CD4-positive, alpha-beta T cell treated with Interleukin-15 for 1 hour (primary cell): ENCODE data around the gene INTS3.
A peak's percentile ranks its signal among the peaks of the same experiment; 100 is the strongest.
"Not testable (repeated sequence)": the region's sequence is repeated elsewhere in the genome, so short reads cannot be mapped to it uniquely, and the experiment has no call there.

ENCODE experiments used
- DNase-seq: peaks from one replicate; pipeline ENCODE4 v3.0.0-alpha.2; 2020

The INTS3 gene

GRCh38 chr1:153779781-153780541, 52.1 kb downstream of the INTS3 start:
- no peak for DNase-seq

- DNase-seq, result no peak
These were observed 52.7 kb downstream of the INTS3 start for GRCh38 chr1:153780551-153780950.

- DNase-seq, result not testable (repeated sequence)
These were observed 54.8 kb downstream of the INTS3 start for GRCh38 chr1:153782648-153783047.

- DNase-seq, result peak; percentile 92
These were observed 55.7 kb downstream of the INTS3 start for GRCh38 chr1:153783233-153784190.

GRCh38 chr1:153786038-153786790, 58.4 kb downstream of the INTS3 start:
- DNase-seq, result no peak

- DNase-seq, result no peak
These were observed 61.7 kb downstream of the INTS3 start for GRCh38 chr1:153789478-153790034.

GRCh38 chr1:153790313-153790965, 62.6 kb downstream of the INTS3 start:
- peak; percentile 55 for DNase-seq

GRCh38 chr1:153790966-153791647, 63.3 kb downstream of the INTS3 start:
- peak; percentile 73 for DNase-seq

- peak; percentile 56 for DNase-seq
These were observed 63.9 kb downstream of the INTS3 start for GRCh38 chr1:153791648-153792253.

GRCh38 chr1:153792631-153793041, 64.8 kb downstream of the INTS3 start:
- peak; percentile 13 for DNase-seq

- DNase-seq, result no peak
These were observed 65.6 kb downstream of the INTS3 start for GRCh38 chr1:153793261-153793972.

- DNase-seq, result no peak
These were observed 66.2 kb downstream of the INTS3 start for GRCh38 chr1:153793973-153794615.

- DNase-seq, result no peak
These were observed 66.9 kb downstream of the INTS3 start for GRCh38 chr1:153794624-153795329.

GRCh38 chr1:153795330-153795837, 67.5 kb downstream of the INTS3 start:
- DNase-seq, result no peak

GRCh38 chr1:153795934-153796785, 68.3 kb downstream of the INTS3 start:
- no peak for DNase-seq

GRCh38 chr1:153796786-153797659, 69.2 kb downstream of the INTS3 start:
- DNase-seq, result peak; percentile 77

- no peak for DNase-seq
These were observed 70.6 kb downstream of the INTS3 start for GRCh38 chr1:153798468-153798780.
